Right hindlimb (tissue), 1 donor: ENCODE data around the gene MTA2.
"Not testable (repeated sequence)": the region's sequence is repeated elsewhere in the genome, so short reads cannot be mapped to it uniquely, and the experiment has no call there.

Experiments
- DNase-seq: peaks from one replicate; pipeline ENCODE4 v3.0.0-alpha.2; 2018

The MTA2 gene

GRCh38 chr11:62601372-62602140, at the start of gene MTA2:
Gene MTA2, minus strand, starts transcription at chr11:62601865. Its CDS starts 415 bp downstream, at chr11:62601450.
- DNase-seq: peak; percentile 100

GRCh38 chr11:62650283-62650682, 48.6 kb upstream of the MTA2 start:
- not testable (repeated sequence) for DNase-seq

- DNase-seq: no peak
Observed at GRCh38 chr11:62649486-62649885, 47.8 kb upstream of the MTA2 start.

- no peak for DNase-seq
Observed at GRCh38 chr11:62648967-62649364, 47.3 kb upstream of the MTA2 start.

GRCh38 chr11:62648185-62648966, 46.7 kb upstream of the MTA2 start:
- no peak for DNase-seq

- no peak for DNase-seq
Observed at GRCh38 chr11:62647609-62648005, 45.9 kb upstream of the MTA2 start.

- DNase-seq: no peak
Observed at GRCh38 chr11:62646825-62647608, 45.4 kb upstream of the MTA2 start.

- peak; percentile 99 for DNase-seq
Observed at GRCh38 chr11:62645946-62646824, 44.5 kb upstream of the MTA2 start, which contains the start of gene GANAB. Gene GANAB, minus strand, starts transcription at chr11:62646613. Its CDS starts 14 bp downstream, at chr11:62646599.

- no peak for DNase-seq
Observed at GRCh38 chr11:62645671-62645945, 43.9 kb upstream of the MTA2 start.

- DNase-seq: no peak
Observed at GRCh38 chr11:62644220-62644619, 42.6 kb upstream of the MTA2 start.

- no peak for DNase-seq
Observed at GRCh38 chr11:62632492-62632891, 30.8 kb upstream of the MTA2 start.

GRCh38 chr11:62627713-62628112, 26.0 kb upstream of the MTA2 start:
- no peak for DNase-seq

- no peak for DNase-seq
Observed at GRCh38 chr11:62622476-62623089, 20.9 kb upstream of the MTA2 start.

- DNase-seq: peak; percentile 98
Observed at GRCh38 chr11:62621567-62622470, 20.2 kb upstream of the MTA2 start, which contains the start of gene B3GAT3. Gene B3GAT3, minus strand, starts transcription at chr11:62621986. Its CDS starts 39 bp downstream, at chr11:62621947.

GRCh38 chr11:62621027-62621566, 19.4 kb upstream of the MTA2 start:
- DNase-seq: no peak

GRCh38 chr11:62616957-62617356, 15.3 kb upstream of the MTA2 start:
- DNase-seq: not testable (repeated sequence)

- DNase-seq: no peak
Observed at GRCh38 chr11:62615521-62615920, 13.9 kb upstream of the MTA2 start.

- DNase-seq: no peak
Observed at GRCh38 chr11:62614275-62614674, 12.6 kb upstream of the MTA2 start.

- DNase-seq: no peak
Observed at GRCh38 chr11:62613291-62613778, 11.7 kb upstream of the MTA2 start.
